Body of pancreas (tissue), 4 donors: Measurements from ENCODE around the gene REG4.

Source experiments
- CTCF ChIP-seq, 7 experiments: fragments of 450-650 bp in 4 of 7; fragments of 200-600 bp in 3 of 7; sonication (generic) in 3 of 7; IDR thresholded peaks; one replicate each; pipeline ENCODE4 v1.5.1; 2016 to 2019; ENCODE audit warnings: antibody characterized with exemption in 7 of 7
- POLR2A ChIP-seq, 3 donors: fragments of 450-650 bp; IDR thresholded peaks; one replicate each; pipeline ENCODE4 v1.6.1; 2016; ENCODE audit warnings: antibody characterized with exemption in 3 of 3, mild to moderate bottlenecking in 2 of 3

- TF ChIP-seq CTCF (IDR thresholded peaks at IDR 0.05) (no peak), POLR2A (IDR thresholded peaks at IDR 0.05) (no peak)
Observed at GRCh38 chr1:119797162-119797561, 14.1 kb downstream of the REG4 start.
